A549 (cell line): ENCODE results near the gene LAT. TPM values are rescaled to one million over a fixed set of nuclear protein-coding genes. Genes with fewer than 3 reads are reported as not detected.

ENCODE experiments used
- ATAC-seq, 2 experiments: fragments of 200-7000 bp in 1 of 2; fragments of >200 bp in 1 of 2; cut with Nextera tagmentation in 1 of 2; cut with Tn5 transposase in 1 of 2; 3 replicates each; pipeline versions ENCODE4 v1.8.0 to v1.9.1; 2018 to 2020; ENCODE audit warnings: mild to moderate bottlenecking in 1 of 2, moderate library complexity in 1 of 2
- CTCF ChIA-PET: fragments of 300-600 bp; sonication (Branson Sonifier 250); formaldehyde crosslinking; extraction: SDS; loops from one replicate; lab custom pipeline; 2021; ENCODE audit warnings: antibody characterized with exemption, inconsistent platforms; lab: Yijun Ruan, JAX
- POLR2A ChIA-PET: fragments of 350-600 bp; formaldehyde crosslinking; extraction: SDS; loops from one replicate; lab custom pipeline; 2021; ENCODE audit warnings: antibody characterized with exemption, inconsistent platforms; lab: Yijun Ruan, JAX
- DNase-seq, 2 experiments: peaks; one replicate each; pipeline versions ENCODE4 v3.0.0 to v3.0.0-alpha.2; 2011 to 2016; ENCODE audit warnings: low read depth in 1 of 2, low spot score in 1 of 2
- FAIRE-seq: peaks from 2 replicates; lab custom pipeline; 2011; peaks lifted over from hg19 to GRCh38; lab: Jason Lieb, UNC
- H3K27ac ChIP-seq, 2 experiments: fragments of >200 bp; sonication (Bioruptor Twin); formaldehyde crosslinking; 3 replicates each; pipeline ENCODE4 v1.5.1; 2016 to 2017
- H3K4me1 ChIP-seq: fragments of >200 bp; sonication (Bioruptor Twin); formaldehyde crosslinking; 3 replicates; pipeline ENCODE4 v1.6.1; 2016
- H3K4me2 ChIP-seq: fragments of >200 bp; sonication (Bioruptor Twin); formaldehyde crosslinking; 3 replicates; pipeline ENCODE4 v1.6.1; 2016
- H3K4me3 ChIP-seq: fragments of >200 bp; sonication (Bioruptor Twin); formaldehyde crosslinking; 3 replicates; pipeline ENCODE4 v1.5.1; 2016
- H3K9me3 ChIP-seq: fragments of >200 bp; sonication (Bioruptor Twin); formaldehyde crosslinking; 3 replicates; pipeline ENCODE4 v1.6.1; 2016
- BHLHE40 ChIP-seq: IDR thresholded peaks from 2 replicates; pipeline ENCODE4 v1.6.1; 2012; ENCODE audit warnings: low read depth, low read length, inconsistent platforms
- CBX2 ChIP-seq: fragments of 200-600 bp; sonication (generic); IDR thresholded peaks from 2 replicates; pipeline ENCODE4 v1.6.1; 2016; ENCODE audit warnings: low read depth, mild to moderate bottlenecking, borderline replicate concordance
- CBX8 ChIP-seq: fragments of 200-600 bp; sonication (generic); IDR thresholded peaks from 2 replicates; pipeline ENCODE4 v1.6.1; 2016
- CHD2 ChIP-seq: fragments of 150-350 bp; IDR thresholded peaks from 2 replicates; pipeline ENCODE4 v1.6.1; 2014; ENCODE audit warnings: low read length; ENCODE audit not compliant: partially characterized antibody
- EHMT2 ChIP-seq: fragments of 200-600 bp; sonication (generic); IDR thresholded peaks from 2 replicates; pipeline ENCODE4 v1.6.1; 2016; ENCODE audit warnings: antibody characterized with exemption, low read depth, mild to moderate bottlenecking, moderate library complexity
- ESRRA ChIP-seq: fragments of 150-350 bp; IDR thresholded peaks from 2 replicates; pipeline ENCODE4 v1.6.1; 2014; ENCODE audit warnings: mild to moderate bottlenecking, low read length, borderline replicate concordance
- FOSB ChIP-seq: fragments of 250-450 bp; sonication (Bioruptor Pico); IDR thresholded peaks from 2 replicates; pipeline ENCODE4 v1.5.0; 2020; ENCODE audit warnings: mild to moderate bottlenecking, moderate library complexity
- FOSL2 ChIP-seq, 2 experiments: fragments of 450-650 bp in 1 of 2; fragments of >200 bp in 1 of 2; sonication (Bioruptor Twin) in 1 of 2; formaldehyde crosslinking; IDR thresholded peaks; 2 replicates each; pipeline versions ENCODE4 v1.5.0 to v1.6.1; 2016 to 2020; ENCODE audit warnings: mild to moderate bottlenecking in 1 of 2, moderate library complexity in 1 of 2
- FOXS1 ChIP-seq: fragments of 250-450 bp; sonication (Bioruptor Pico); IDR thresholded peaks from 2 replicates; pipeline ENCODE4 v1.5.0; 2020; ENCODE audit warnings: mild to moderate bottlenecking, moderate library complexity
- HEYL ChIP-seq: fragments of 250-450 bp; sonication (Bioruptor Pico); IDR thresholded peaks from 2 replicates; pipeline ENCODE4 v1.8.0; 2021; ENCODE audit warnings: mild to moderate bottlenecking, moderate library complexity
- HOXA7 ChIP-seq: fragments of 250-450 bp; sonication (Bioruptor Pico); IDR thresholded peaks from 2 replicates; pipeline ENCODE4 v1.5.0; 2020; ENCODE audit warnings: mild to moderate bottlenecking, moderate library complexity
- HOXB13 ChIP-seq: fragments of 250-450 bp; sonication (Bioruptor Pico); IDR thresholded peaks from 2 replicates; pipeline ENCODE4 v1.5.0; 2020; ENCODE audit warnings: low read depth, mild to moderate bottlenecking, moderate library complexity
- JUNB ChIP-seq: fragments of >200 bp; sonication (Bioruptor Twin); formaldehyde crosslinking; IDR thresholded peaks from 2 replicates; pipeline ENCODE4 v1.6.1; 2016
- KDM1A ChIP-seq: fragments of 200-600 bp; sonication (generic); IDR thresholded peaks from 2 replicates; pipeline ENCODE4 v1.6.1; 2016; ENCODE audit warnings: low read depth, mild to moderate bottlenecking
- KDM5A ChIP-seq: fragments of 200-600 bp; sonication (generic); IDR thresholded peaks from 2 replicates; pipeline ENCODE4 v1.6.1; 2016; ENCODE audit warnings: antibody characterized with exemption, mild to moderate bottlenecking
- MAFK ChIP-seq: fragments of 450-650 bp; IDR thresholded peaks from 2 replicates; pipeline ENCODE4 v1.6.1; 2014; ENCODE audit not compliant: partially characterized antibody
- MYC ChIP-seq: IDR thresholded peaks from 2 replicates; pipeline ENCODE4 v1.6.1; 2012; ENCODE audit warnings: mild to moderate bottlenecking, inconsistent platforms, low read length, improper control_type of control experiment, borderline replicate concordance
- PHF8 ChIP-seq: fragments of 200-600 bp; sonication (generic); IDR thresholded peaks from 2 replicates; pipeline ENCODE4 v1.6.1; 2016; ENCODE audit warnings: low read depth, mild to moderate bottlenecking, antibody characterized with exemption, moderate library complexity, borderline replicate concordance
- POLR2A ChIP-seq: IDR thresholded peaks from 2 replicates; pipeline ENCODE4 v1.6.1; 2012; ENCODE audit warnings: mild to moderate bottlenecking, low read length
- RAD21 ChIP-seq, 2 experiments: fragments of >200 bp in 1 of 2; sonication (Bioruptor Twin) in 1 of 2; formaldehyde crosslinking in 1 of 2; IDR thresholded peaks in 1 of 2; conservative IDR thresholded peaks in 1 of 2; 2 replicates in 1 of 2; 3 replicates in 1 of 2; pipeline ENCODE4 v1.6.1; 2012 to 2018; ENCODE audit warnings: inconsistent platforms in 1 of 2
- TP53 ChIP-seq: fragments of 250-450 bp; sonication (Bioruptor Pico); IDR thresholded peaks from 2 replicates; pipeline ENCODE4 v1.5.0; 2021; ENCODE audit warnings: mild to moderate bottlenecking, moderate library complexity
- ZC3H11A ChIP-seq: fragments of 450-650 bp; IDR thresholded peaks from 2 replicates; pipeline ENCODE4 v1.6.1; 2014; ENCODE audit warnings: antibody characterized with exemption, mild to moderate bottlenecking
- ZFP36 ChIP-seq: fragments of 450-650 bp; IDR thresholded peaks from 2 replicates; pipeline ENCODE4 v1.6.1; 2014; ENCODE audit warnings: borderline replicate concordance; ENCODE audit not compliant: partially characterized antibody
- ZNF302 ChIP-seq: fragments of 250-450 bp; sonication (Bioruptor Pico); IDR thresholded peaks from 2 replicates; pipeline ENCODE4 v1.9.0; 2021; ENCODE audit warnings: inconsistent platforms, mild to moderate bottlenecking, moderate library complexity
- WGBS: methylation state at CpG from one replicate; pipeline ENCODE4 v1.1.6; 2017; ENCODE audit errors: missing lambda C conversion rate; 5-methylcytosine and 5-hydroxymethylcytosine counted together
- polyA plus RNA-seq, 4 experiments: library from polyadenylated mRNA; depleted of rRNA in 3 of 4; stranded (reverse); fragments of >200 nt; fragmentation: RNase III in 1 of 4; extraction: RNeasy Plus Mini Kit Qiagen cat#74134 plus additional on column Dnase treatment in 1 of 4; gene quantifications; 2 replicates in 3 of 4; 3 replicates in 1 of 4; pipeline ENCODE4 v1.2.3, GENCODE V29; 2011 to 2017
- TF ChIP-seq, protein P1 (sequence below): fragments of >200 bp; sonication (Bioruptor Twin); formaldehyde crosslinking; IDR thresholded peaks from 3 replicates; pipeline ENCODE4 v1.5.1; 2016
- TF ChIP-seq, protein P2 (sequence below): fragments of >200 bp; sonication (Bioruptor Twin); formaldehyde crosslinking; IDR thresholded peaks from 3 replicates; pipeline ENCODE4 v1.6.1; 2016
- TF ChIP-seq, protein P3 (sequence below): IDR thresholded peaks from 2 replicates; pipeline ENCODE4 v1.6.1; 2012
- TF ChIP-seq, protein P4 (sequence below): IDR thresholded peaks from 2 replicates; pipeline ENCODE4 v1.6.1; 2012
- TF ChIP-seq, protein P5 (sequence below): fragments of >200 bp; sonication (Bioruptor Twin); formaldehyde crosslinking; IDR thresholded peaks from 2 replicates; pipeline ENCODE4 v1.6.1; 2016

LAT gene
- polyA plus RNA-seq, 2 of the 4 experiments (the other 2 are of a cell fraction), result 0.85 to 3.3 TPM

DNA sequence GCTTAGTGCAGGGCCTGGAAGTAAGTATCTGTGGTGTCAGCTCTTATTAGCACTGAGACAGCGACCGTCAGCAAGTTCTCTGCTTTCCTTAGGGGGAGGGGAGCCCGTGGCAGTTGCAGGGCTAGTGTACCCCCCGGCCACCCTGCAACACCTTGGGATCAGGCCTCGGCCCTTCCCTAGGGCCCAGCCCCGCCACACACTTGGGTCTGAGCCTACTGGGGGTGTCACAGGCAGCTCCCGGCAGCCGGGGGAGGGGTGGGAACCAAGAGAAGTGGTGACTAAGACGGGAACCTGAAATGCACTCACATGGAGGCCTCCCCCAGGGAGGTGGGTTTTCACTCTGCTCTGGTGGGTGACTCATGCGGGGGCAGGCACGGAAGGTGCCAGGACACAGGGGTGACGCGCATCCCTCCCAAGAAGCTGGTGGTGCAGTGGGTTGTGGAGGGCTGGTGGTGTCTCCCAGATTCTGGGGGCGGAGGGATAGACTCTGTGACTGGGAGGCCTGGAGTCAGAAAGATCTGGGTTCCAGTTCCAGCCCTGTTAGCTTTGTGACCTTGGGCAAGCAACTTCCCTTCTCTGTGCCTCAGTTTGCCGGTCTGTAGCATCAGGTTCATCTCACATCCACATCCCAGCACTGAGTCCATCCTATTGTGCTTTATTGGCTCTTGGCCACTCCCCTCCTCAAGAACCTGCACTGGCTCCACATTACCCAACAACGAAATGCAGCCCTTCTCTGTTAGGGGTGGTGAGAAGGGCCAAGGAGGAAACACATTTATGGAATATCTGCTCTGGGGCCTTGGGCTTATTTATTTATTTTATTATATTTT is 44.5 kb downstream of the LAT start (continued):
- TF ChIP-seq, protein P1, sequence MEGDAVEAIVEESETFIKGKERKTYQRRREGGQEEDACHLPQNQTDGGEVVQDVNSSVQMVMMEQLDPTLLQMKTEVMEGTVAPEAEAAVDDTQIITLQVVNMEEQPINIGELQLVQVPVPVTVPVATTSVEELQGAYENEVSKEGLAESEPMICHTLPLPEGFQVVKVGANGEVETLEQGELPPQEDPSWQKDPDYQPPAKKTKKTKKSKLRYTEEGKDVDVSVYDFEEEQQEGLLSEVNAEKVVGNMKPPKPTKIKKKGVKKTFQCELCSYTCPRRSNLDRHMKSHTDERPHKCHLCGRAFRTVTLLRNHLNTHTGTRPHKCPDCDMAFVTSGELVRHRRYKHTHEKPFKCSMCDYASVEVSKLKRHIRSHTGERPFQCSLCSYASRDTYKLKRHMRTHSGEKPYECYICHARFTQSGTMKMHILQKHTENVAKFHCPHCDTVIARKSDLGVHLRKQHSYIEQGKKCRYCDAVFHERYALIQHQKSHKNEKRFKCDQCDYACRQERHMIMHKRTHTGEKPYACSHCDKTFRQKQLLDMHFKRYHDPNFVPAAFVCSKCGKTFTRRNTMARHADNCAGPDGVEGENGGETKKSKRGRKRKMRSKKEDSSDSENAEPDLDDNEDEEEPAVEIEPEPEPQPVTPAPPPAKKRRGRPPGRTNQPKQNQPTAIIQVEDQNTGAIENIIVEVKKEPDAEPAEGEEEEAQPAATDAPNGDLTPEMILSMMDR, result no peak
- TF ChIP-seq POLR2A (no peak), ESRRA (no peak), FOSB (CRISPR knock-in tag) (no peak), KDM5A (no peak), HOXB13 (CRISPR knock-in tag) (no peak), CBX2 (no peak), ZNF302 (no peak), TP53 (CRISPR knock-in tag) (no peak), JUNB (peak; percentile 44; the same call in 1 of the 2 replicates), FOSL2 (IDR thresholded peaks at IDR 0.05) (no peak), FOSL2 (CRISPR knock-in tag; IDR thresholded peaks at IDR 0.05) (peak; percentile 92), BHLHE40 (no peak), HOXA7 (no peak), CHD2 (no peak), FOXS1 (CRISPR knock-in tag) (no peak), ZFP36 (peak; percentile 43), PHF8 (no peak)
- TF ChIP-seq, protein P2, sequence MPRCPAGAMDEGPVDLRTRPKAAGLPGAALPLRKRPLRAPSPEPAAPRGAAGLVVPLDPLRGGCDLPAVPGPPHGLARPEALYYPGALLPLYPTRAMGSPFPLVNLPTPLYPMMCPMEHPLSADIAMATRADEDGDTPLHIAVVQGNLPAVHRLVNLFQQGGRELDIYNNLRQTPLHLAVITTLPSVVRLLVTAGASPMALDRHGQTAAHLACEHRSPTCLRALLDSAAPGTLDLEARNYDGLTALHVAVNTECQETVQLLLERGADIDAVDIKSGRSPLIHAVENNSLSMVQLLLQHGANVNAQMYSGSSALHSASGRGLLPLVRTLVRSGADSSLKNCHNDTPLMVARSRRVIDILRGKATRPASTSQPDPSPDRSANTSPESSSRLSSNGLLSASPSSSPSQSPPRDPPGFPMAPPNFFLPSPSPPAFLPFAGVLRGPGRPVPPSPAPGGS, result no peak
- TF ChIP-seq, protein P3, sequence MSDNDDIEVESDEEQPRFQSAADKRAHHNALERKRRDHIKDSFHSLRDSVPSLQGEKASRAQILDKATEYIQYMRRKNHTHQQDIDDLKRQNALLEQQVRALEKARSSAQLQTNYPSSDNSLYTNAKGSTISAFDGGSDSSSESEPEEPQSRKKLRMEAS, result no peak
- TF ChIP-seq, protein P4, sequence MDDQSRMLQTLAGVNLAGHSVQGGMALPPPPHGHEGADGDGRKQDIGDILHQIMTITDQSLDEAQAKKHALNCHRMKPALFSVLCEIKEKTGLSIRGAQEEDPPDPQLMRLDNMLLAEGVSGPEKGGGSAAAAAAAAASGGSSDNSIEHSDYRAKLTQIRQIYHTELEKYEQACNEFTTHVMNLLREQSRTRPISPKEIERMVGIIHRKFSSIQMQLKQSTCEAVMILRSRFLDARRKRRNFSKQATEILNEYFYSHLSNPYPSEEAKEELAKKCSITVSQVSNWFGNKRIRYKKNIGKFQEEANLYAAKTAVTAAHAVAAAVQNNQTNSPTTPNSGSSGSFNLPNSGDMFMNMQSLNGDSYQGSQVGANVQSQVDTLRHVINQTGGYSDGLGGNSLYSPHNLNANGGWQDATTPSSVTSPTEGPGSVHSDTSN, result no peak

DNA sequence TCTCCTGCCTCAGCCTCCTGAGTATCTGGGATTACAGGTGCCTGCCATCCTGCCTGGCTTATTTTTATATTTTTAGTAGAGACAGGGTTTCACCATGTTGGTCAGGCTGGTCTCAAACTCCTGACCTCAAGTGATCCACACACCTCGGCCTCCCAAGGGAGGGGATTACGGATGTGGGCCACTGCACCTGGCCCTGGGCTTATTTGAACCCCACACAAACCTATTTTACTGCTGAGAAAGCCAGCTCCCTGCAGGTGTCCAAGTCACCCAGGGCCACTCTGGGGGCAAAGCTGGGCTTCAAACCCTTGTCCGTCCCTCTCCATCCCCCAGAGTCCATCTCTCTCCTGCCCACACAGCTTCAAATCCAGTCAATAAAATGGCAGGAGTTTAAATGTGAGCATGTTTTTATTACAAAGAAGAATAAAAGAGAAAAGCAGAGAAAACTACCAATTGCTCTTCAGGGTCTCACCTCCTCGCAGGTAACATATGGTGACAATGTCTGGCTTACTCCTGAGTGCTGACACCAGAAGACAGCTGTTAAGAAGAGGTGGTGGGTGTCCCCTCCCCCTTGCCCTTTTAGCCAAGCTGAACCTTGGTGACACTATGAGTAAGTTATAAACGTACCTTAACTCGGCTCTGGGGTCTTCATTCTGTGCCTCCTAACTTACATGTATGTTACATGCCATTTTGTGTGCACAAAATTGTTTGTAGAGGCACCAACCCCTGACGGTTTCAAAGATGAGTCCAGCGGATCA is 45.4 kb downstream of the LAT start:
- Histone ChIP-seq H3K4me1 (peaks cover 14% of the 10 kb centered on the region), H3K4me3 (no peak overlapping the region), H3K27ac (peak overlapping the region; percentile 13 to 76; a peak in 2 of 6 replicates), H3K9me3 (no peaks in the 10 kb centered on the region), H3K4me2 (no peak overlapping the region)
- 72% methylated on average over 8 of the region's 8 CpGs for WGBS
- ATAC-seq, result no peak
- POLR2A ChIA-PET, result no interaction called here
- CTCF ChIA-PET, result interaction anchor here (1.0 to 1.4 kb wide), 2 partner anchors 13 to 19 kb away, joined by 4 to 5 read pairs; no protein-coding TSS in a partner anchor
- no peak for FAIRE-seq
- no peak for DNase-seq
- TF ChIP-seq MAFK (no peak), KDM1A (no peak), HOXB13 (CRISPR knock-in tag) (no peak), RAD21 (conservative IDR thresholded peaks at IDR 0.05 in 1 of 2, IDR thresholded peaks at IDR 0.05 in 1 of 2) (no peak), FOSB (CRISPR knock-in tag) (no peak), ZNF302 (no peak), ZC3H11A (no peak), HEYL (CRISPR knock-in tag) (no peak), POLR2A (no peak), FOSL2 (IDR thresholded peaks at IDR 0.05) (no peak), FOSL2 (CRISPR knock-in tag; IDR thresholded peaks at IDR 0.05) (no peak), MYC (no peak), EHMT2 (no peak), CBX8 (no peak)
- TF ChIP-seq, protein P4, result no peak
- TF ChIP-seq, protein P5, sequence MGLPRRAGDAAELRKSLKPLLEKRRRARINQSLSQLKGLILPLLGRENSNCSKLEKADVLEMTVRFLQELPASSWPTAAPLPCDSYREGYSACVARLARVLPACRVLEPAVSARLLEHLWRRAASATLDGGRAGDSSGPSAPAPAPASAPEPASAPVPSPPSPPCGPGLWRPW, result no peak
- TF ChIP-seq, protein P2, result no peak
